Ovary (tissue), 9 donors: Measurements from ENCODE around the gene COL24A1. TPM values are rescaled to one million over a fixed set of nuclear protein-coding genes. Genes with fewer than 3 reads are reported as not detected.
"Not testable (repeated sequence)": the region's sequence is repeated elsewhere in the genome, so short reads cannot be mapped to it uniquely, and the experiment has no call there.

Experiments
- DNase-seq, 5 donors: peaks; one replicate each; pipeline ENCODE4 v3.0.0-alpha.2; 2019 to 2020
- H3K27ac ChIP-seq, 2 donors: fragments of 200-600 bp; one replicate each; pipeline versions ENCODE4 v1.5.1 to v1.8.0; 2019 to 2022
- H3K27me3 ChIP-seq: fragments of 200-600 bp; one replicate; pipeline ENCODE4 v1.8.0; 2022
- H3K36me3 ChIP-seq: fragments of 200-600 bp; sonication (generic); one replicate; pipeline ENCODE4 v1.5.1; 2019
- H3K4me1 ChIP-seq: one replicate; pipeline ENCODE4 v1.8.1; 2013; ENCODE audit warnings: mild to moderate bottlenecking, moderate library complexity; ENCODE audit not compliant: insufficient read depth
- H3K4me3 ChIP-seq: fragments of 200-600 bp; sonication (generic); one replicate; pipeline ENCODE4 v1.5.1; 2017
- H3K9me3 ChIP-seq, 2 donors: fragments of 200-600 bp in 1 of 2; sonication (generic) in 1 of 2; one replicate each; pipeline versions ENCODE4 v1.5.1 to v1.8.1; 2013 to 2019; ENCODE audit warnings: mild to moderate bottlenecking in 1 of 2, moderate library complexity in 1 of 2
- CTCF ChIP-seq, 3 donors: fragments of 450-650 bp in 2 of 3; fragments of 200-600 bp in 1 of 3; IDR thresholded peaks; one replicate each; pipeline versions ENCODE4 v1.5.1 to v1.8.0; 2016 to 2022; ENCODE audit warnings: antibody characterized with exemption in 3 of 3, mild to moderate bottlenecking in 1 of 3
- EP300 ChIP-seq: sonication (generic); formaldehyde crosslinking; IDR thresholded peaks from one replicate; pipeline ENCODE4 v1.6.1; 2017; ENCODE audit warnings: antibody characterized with exemption
- POLR2A ChIP-seq: fragments of 450-650 bp; IDR thresholded peaks from one replicate; pipeline ENCODE4 v1.6.1; 2017; ENCODE audit warnings: antibody characterized with exemption, mild to moderate bottlenecking, moderate library complexity
- WGBS, 3 donors: extraction: QIAGEN DNeasy Blood & Tissue Kit in 1 of 3; methylation state at CpG; one replicate each; pipeline versions ENCODE4 v1.1.5 to v1.1.7; 2013 to 2017; 5-methylcytosine and 5-hydroxymethylcytosine counted together
- intact Hi-C, 4 donors: fragments of 100-400 bp; cut with DNase I; formaldehyde crosslinking; loops; one replicate each; pipeline versions ENCODE4 v1.11.0 to v1.15.1; 2022 to 2023
- polyA plus RNA-seq, 2 donors: library from polyadenylated mRNA; stranded (reverse); fragments of 200-250 nt in 1 of 2; fragments of 350-450 nt in 1 of 2; fragmentation: Illumina TruSeq in 1 of 2; extraction: RNeasy Lipid Tissue Mini Kit (QIAGEN cat#74804) in 1 of 2; gene quantifications; one replicate each; pipeline ENCODE4 v1.2.3, GENCODE V29; 2013 to 2014
- total RNA-seq, 7 donors: library from RNA; depleted of rRNA in 2 of 7; stranded (reverse); fragments of >200 nt in 2 of 7; fragmentation: NEBNext Ultra II Directional in 3 of 7; extraction: Animal tissue kit (Norgen Biotek cat#: 25700) in 3 of 7; gene quantifications; one replicate each; pipeline versions ENCODE4 v1.1.0 to v1.2.4, GENCODE V29; 2016 to 2023
- donor health status: DM: no; HTN: no; CAD: no; lungs with moderate emphysema.
- donor health status: DM: no; HTN: no; CAD: no.
- donor health status: Bipolar disorder and iron deficiency.
- donor health status: DM: yes; HTN: yes; CAD: no.
- donor health status: DM: no; HTN: no; CAD: no.
- donor health status: DM: yes; HTN: yes; CAD: no.

COL24A1 gene
- total and polyA plus RNA-seq, 9 donors: 0.31 to 5.8 (median 0.74) TPM

GRCh38 chr1:85836736-85837135, 319.8 kb downstream of the COL24A1 start:
- intact Hi-C loops: no loop called here
- WGBS, 3 donors: 23 to 39% (median 34%) methylated on average over 4 of the region's 4 CpGs
- Histone ChIP-seq H3K27ac (no peak overlapping the region), H3K27me3 (no peaks in the 10 kb centered on the region), H3K4me1 (no peaks in the 10 kb centered on the region), H3K9me3 (no peaks in the 10 kb centered on the region), H3K36me3 (no peaks in the 10 kb centered on the region), H3K4me3 (no peak overlapping the region)
- TF ChIP-seq CTCF (IDR thresholded peaks at IDR 0.05) (no peak), POLR2A (no peak), EP300 (no peak)
- no peak for DNase-seq

- WGBS, 3 donors: 86 to 93% (median 90%) methylated on average over 1 to 2 of the region's 2 CpGs
- H3K4me3 ChIP-seq, H3K9me3 ChIP-seq, H3K27me3 ChIP-seq, H3K36me3 ChIP-seq, intact Hi-C loops, H3K27ac ChIP-seq, H3K4me1 ChIP-seq, DNase-seq: not testable (repeated sequence)
These were observed 323.4 kb downstream of the COL24A1 start for GRCh38 chr1:85833165-85833564.

- Histone ChIP-seq H3K36me3 (no peaks in the 10 kb centered on the region), H3K4me3 (no peak overlapping the region), H3K27ac (no peak overlapping the region), H3K9me3 (no peaks in the 10 kb centered on the region), H3K27me3 (no peaks in the 10 kb centered on the region), H3K4me1 (no peaks in the 10 kb centered on the region)
- intact Hi-C loops: no loop called here
- WGBS, 3 donors: 67 to 78% (median 71%) methylated on average over 8 of the region's 8 CpGs
- TF ChIP-seq POLR2A: no peak
- no peak for TF ChIP-seq CTCF (IDR thresholded peaks at IDR 0.05)
- TF ChIP-seq EP300: no peak
- no peak for DNase-seq
These were observed 325.7 kb downstream of the COL24A1 start for GRCh38 chr1:85830837-85831236.

- Histone ChIP-seq H3K9me3 (no peaks in the 10 kb centered on the region), H3K36me3 (no peaks in the 10 kb centered on the region), H3K27ac (no peak overlapping the region), H3K27me3 (no peaks in the 10 kb centered on the region), H3K4me3 (no peak overlapping the region), H3K4me1 (no peaks in the 10 kb centered on the region)
- DNase-seq: no peak
- 89 to 92% (median 91%) methylated on average over 9 of the region's 9 CpGs for WGBS, 3 donors
- intact Hi-C loops: no loop called here
- TF ChIP-seq CTCF (IDR thresholded peaks at IDR 0.05): no peak
- TF ChIP-seq POLR2A: no peak
- TF ChIP-seq EP300: no peak
These were observed 332.3 kb downstream of the COL24A1 start for GRCh38 chr1:85824066-85824840.

GRCh38 chr1:85822696-85823095, 333.9 kb downstream of the COL24A1 start:
- Histone ChIP-seq H3K36me3 (no peaks in the 10 kb centered on the region), H3K9me3 (no peaks in the 10 kb centered on the region), H3K4me1 (no peaks in the 10 kb centered on the region), H3K27ac (no peak overlapping the region), H3K27me3 (no peaks in the 10 kb centered on the region), H3K4me3 (no peak overlapping the region)
- 79 to 89% (median 81%) methylated on average over 4 of the region's 4 CpGs for WGBS, 3 donors
- TF ChIP-seq EP300 (no peak), POLR2A (no peak), CTCF (IDR thresholded peaks at IDR 0.05) (no peak)
- intact Hi-C loops: no loop called here
- DNase-seq: no peak
